Mesenchymal stem cell (in vitro differentiated cells and primary cell): ENCODE measurements around the gene UTS2R.
"Not testable (repeated sequence)": the region's sequence is repeated elsewhere in the genome, so short reads cannot be mapped to it uniquely, and the experiment has no call there.

ENCODE experiments used
- DNase-seq: peaks from one replicate; pipeline ENCODE4 v3.0.0-alpha.2; 2013
- H2AFZ ChIP-seq: one replicate; pipeline ENCODE4 v1.6.1; 2013; ENCODE audit warnings: low read depth, mild to moderate bottlenecking, control low read depth, inconsistent platforms, low read length, moderate library complexity
- H2AK5ac ChIP-seq: 2 replicates; pipeline ENCODE4 v1.6.1; 2013; ENCODE audit warnings: low read length, moderate library complexity, mild to moderate bottlenecking, inconsistent platforms; ENCODE audit not compliant: severe bottlenecking
- H2BK120ac ChIP-seq: one replicate; pipeline ENCODE4 v1.6.1; 2013; ENCODE audit warnings: low read depth, mild to moderate bottlenecking, inconsistent platforms, low read length, moderate library complexity
- H2BK12ac ChIP-seq, 2 experiments: one replicate each; pipeline ENCODE4 v1.6.1; 2013; ENCODE audit warnings: inconsistent platforms in 2 of 2, low read length in 2 of 2, mild to moderate bottlenecking in 2 of 2, moderate library complexity in 2 of 2, control low read depth in 1 of 2
- H2BK15ac ChIP-seq: one replicate; pipeline ENCODE4 v1.6.1; 2013; ENCODE audit warnings: mild to moderate bottlenecking, low read depth, inconsistent platforms; ENCODE audit not compliant: poor library complexity, severe bottlenecking
- H2BK5ac ChIP-seq: 2 replicates; pipeline ENCODE4 v1.6.1; 2013; ENCODE audit warnings: low read depth, mild to moderate bottlenecking, low read length, control low read depth, inconsistent platforms; ENCODE audit not compliant: poor library complexity, severe bottlenecking
- H3K14ac ChIP-seq, 2 experiments: one replicate each; pipeline ENCODE4 v1.6.1; 2013; ENCODE audit warnings: inconsistent platforms in 2 of 2, low read length in 2 of 2, control low read depth in 1 of 2, mild to moderate bottlenecking in 1 of 2, moderate library complexity in 1 of 2
- H3K18ac ChIP-seq, 2 experiments: one replicate each; pipeline ENCODE4 v1.6.1; 2013; ENCODE audit warnings: inconsistent platforms in 2 of 2, low read length in 2 of 2, control low read depth in 1 of 2, low read depth in 1 of 2, mild to moderate bottlenecking in 1 of 2
- H3K23ac ChIP-seq, 2 experiments: one replicate each; pipeline ENCODE4 v1.6.1; 2013; ENCODE audit warnings: inconsistent platforms in 2 of 2, low read length in 2 of 2, mild to moderate bottlenecking in 2 of 2, moderate library complexity in 2 of 2, control low read depth in 1 of 2
- H3K27ac ChIP-seq: 2 replicates; pipeline ENCODE4 v1.5.1; 2013; ENCODE audit warnings: mild to moderate bottlenecking, moderate library complexity, low read length, control low read depth, inconsistent platforms; ENCODE audit not compliant: poor library complexity, severe bottlenecking
- H3K27me3 ChIP-seq, 2 experiments: 2 replicates each; pipeline versions ENCODE4 v1.6.1 to v1.7.0; 2013; ENCODE audit warnings: low read length in 2 of 2, mild to moderate bottlenecking in 2 of 2, moderate library complexity in 2 of 2, control low read depth in 1 of 2, inconsistent platforms in 1 of 2; ENCODE audit not compliant: control insufficient read depth in 1 of 2, insufficient read depth in 1 of 2
- H3K36me3 ChIP-seq, 2 experiments: 2 replicates each; pipeline versions ENCODE4 v1.6.1 to v1.7.0; 2013; ENCODE audit warnings: low read length in 2 of 2, control low read depth in 1 of 2, inconsistent platforms in 1 of 2, low read depth in 1 of 2, mild to moderate bottlenecking in 1 of 2; ENCODE audit not compliant: insufficient read depth in 2 of 2, control insufficient read depth in 1 of 2
- H3K4ac ChIP-seq, 2 experiments: one replicate each; pipeline ENCODE4 v1.6.1; 2013; ENCODE audit warnings: inconsistent platforms in 2 of 2, low read length in 2 of 2, mild to moderate bottlenecking in 2 of 2, moderate library complexity in 2 of 2, control low read depth in 1 of 2, low read depth in 1 of 2
- H3K4me1 ChIP-seq: 2 replicates; pipeline ENCODE4 v1.6.1; 2013; ENCODE audit warnings: low read depth, low read length, control low read depth; ENCODE audit not compliant: control insufficient read depth, insufficient read depth
- H3K4me2 ChIP-seq: 2 replicates; pipeline ENCODE4 v1.6.1; 2013; ENCODE audit warnings: low read length, mild to moderate bottlenecking, inconsistent platforms; ENCODE audit not compliant: poor library complexity, severe bottlenecking
- H3K4me3 ChIP-seq, 2 experiments: 2 replicates each; pipeline versions ENCODE4 v1.5.1 to v1.7.0; 2013; ENCODE audit warnings: low read length in 2 of 2, mild to moderate bottlenecking in 2 of 2, control low read depth in 1 of 2, low read depth in 1 of 2; ENCODE audit not compliant: insufficient read depth in 1 of 2
- H3K79me1 ChIP-seq: replicated peaks from 2 replicates; pipeline ENCODE4 v1.6.1; 2013; ENCODE audit warnings: mild to moderate bottlenecking, control low read depth, low read length, inconsistent platforms; ENCODE audit not compliant: poor library complexity, severe bottlenecking
- H3K9ac ChIP-seq: 2 replicates; pipeline ENCODE4 v1.7.0; 2013; ENCODE audit warnings: mild to moderate bottlenecking, low read length, moderate library complexity
- H3K9me3 ChIP-seq: 2 replicates; pipeline ENCODE4 v1.7.0; 2013; ENCODE audit warnings: mild to moderate bottlenecking, low read length; ENCODE audit not compliant: control insufficient read depth
- H4K8ac ChIP-seq: one replicate; pipeline ENCODE4 v1.6.1; 2013; ENCODE audit warnings: inconsistent platforms, mild to moderate bottlenecking, low read length, moderate library complexity
- H4K91ac ChIP-seq: one replicate; pipeline ENCODE4 v1.6.1; 2013; ENCODE audit warnings: mild to moderate bottlenecking, low read length, inconsistent platforms
- WGBS: methylation state at CpG from one replicate; pipeline ENCODE4 v1.1.7; 2013; ENCODE audit warnings: mixed read lengths; 5-methylcytosine and 5-hydroxymethylcytosine counted together

The UTS2R gene

DNA sequence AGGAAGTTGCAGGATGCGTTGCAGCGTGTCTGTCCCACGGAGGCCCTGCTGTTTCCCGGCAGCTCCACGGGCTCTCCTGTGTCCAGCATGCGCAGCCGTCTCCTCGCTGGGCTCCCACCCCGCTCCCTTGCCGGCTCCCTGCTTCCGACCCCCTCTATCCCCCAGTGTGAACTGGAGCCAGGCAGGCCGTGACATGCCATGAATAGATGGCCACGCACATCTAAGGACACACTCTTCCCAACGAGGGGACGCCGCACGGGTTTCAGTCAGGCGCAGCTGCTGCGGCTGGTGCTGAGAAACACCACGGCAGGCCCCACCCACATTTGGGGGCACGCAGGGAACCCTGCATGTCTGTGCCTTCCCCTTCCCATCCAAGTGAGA lies 37.4 kb downstream of the UTS2R start:
- Histone ChIP-seq H3K4me1 (peaks cover 46% of the 10 kb centered on the region), H3K4ac (no peak overlapping the region), H3K27ac (no peak overlapping the region), H4K91ac (no peak overlapping the region), H3K18ac (no peak overlapping the region), H3K79me1 (peaks cover 18% of the 10 kb centered on the region), H3K27me3 (no peaks in the 10 kb centered on the region), H2BK15ac (no peak overlapping the region), H3K9ac (no peak overlapping the region), H3K23ac (no peak overlapping the region), H3K4me2 (no peak overlapping the region), H3K4me3 (no peak overlapping the region), H3K14ac (no peak overlapping the region), H2BK120ac (no peak overlapping the region), H2AK5ac (peak overlapping the region; percentile 17), H2BK5ac (no peak overlapping the region), H2BK12ac (no peak overlapping the region), H3K36me3 (peaks cover 17 to 33% of the 10 kb centered on the region in 2 experiments), H2AFZ (no peak overlapping the region), H3K9me3 (no peaks in the 10 kb centered on the region), H4K8ac (no peak overlapping the region)
- WGBS, result 94% methylated on average over 21 of the region's 21 CpGs
- DNase-seq, result no peak

DNA sequence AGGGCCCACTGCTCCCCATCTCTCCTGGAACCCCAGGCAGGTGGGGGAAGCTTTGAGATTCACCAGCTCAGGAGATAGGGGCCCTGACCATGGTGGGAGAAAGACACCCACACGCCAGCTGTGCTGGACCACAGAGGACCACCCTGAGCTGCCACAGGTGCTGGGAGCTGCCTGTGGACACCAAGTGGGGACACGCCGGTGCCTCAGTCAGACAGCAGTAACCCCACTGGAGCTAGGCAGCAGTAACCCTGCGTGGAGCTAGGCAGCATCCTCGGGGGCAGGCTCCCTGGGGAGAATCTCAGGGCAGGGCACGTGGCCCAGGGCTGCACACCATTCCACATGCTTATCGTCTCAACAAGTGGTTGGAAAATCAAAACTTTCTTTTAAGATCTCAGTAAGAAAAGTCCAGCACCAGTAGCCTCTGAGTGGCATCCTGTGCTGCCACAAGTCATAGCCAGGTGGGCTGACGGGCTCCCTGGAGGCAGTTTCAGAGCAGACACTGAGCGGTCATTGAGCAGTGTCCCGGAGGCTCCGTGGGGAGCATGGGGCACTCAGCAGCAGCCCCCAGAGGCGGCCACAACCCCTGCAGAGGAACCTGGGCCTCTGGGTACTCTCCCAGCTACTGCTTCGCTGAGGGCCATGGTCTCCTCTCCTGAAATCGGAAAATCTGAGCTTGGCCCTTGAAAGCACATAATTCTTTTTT lies 38.6 kb downstream of the UTS2R start:
- Histone ChIP-seq H3K23ac (no peak overlapping the region), H2AFZ (no peak overlapping the region), H2BK15ac (no peak overlapping the region), H3K4me1 (peaks cover 43% of the 10 kb centered on the region), H3K14ac (no peak overlapping the region), H2BK5ac (no peak overlapping the region), H3K27me3 (no peaks in the 10 kb centered on the region), H2AK5ac (peak overlapping the region; percentile 58), H3K4me3 (no peak overlapping the region), H3K36me3 (peaks cover 14 to 28% of the 10 kb centered on the region in 2 experiments), H2BK12ac (no peak overlapping the region), H3K4ac (no peak overlapping the region), H3K9ac (no peak overlapping the region), H3K4me2 (no peak overlapping the region), H3K18ac (no peak overlapping the region), H4K91ac (no peak overlapping the region), H3K27ac (no peak overlapping the region), H4K8ac (no peak overlapping the region), H3K79me1 (peaks cover 23% of the 10 kb centered on the region), H3K9me3 (no peaks in the 10 kb centered on the region), H2BK120ac (no peak overlapping the region)
- DNase-seq, result no peak
- 97% methylated on average over 12 of the region's 14 CpGs for WGBS

DNA sequence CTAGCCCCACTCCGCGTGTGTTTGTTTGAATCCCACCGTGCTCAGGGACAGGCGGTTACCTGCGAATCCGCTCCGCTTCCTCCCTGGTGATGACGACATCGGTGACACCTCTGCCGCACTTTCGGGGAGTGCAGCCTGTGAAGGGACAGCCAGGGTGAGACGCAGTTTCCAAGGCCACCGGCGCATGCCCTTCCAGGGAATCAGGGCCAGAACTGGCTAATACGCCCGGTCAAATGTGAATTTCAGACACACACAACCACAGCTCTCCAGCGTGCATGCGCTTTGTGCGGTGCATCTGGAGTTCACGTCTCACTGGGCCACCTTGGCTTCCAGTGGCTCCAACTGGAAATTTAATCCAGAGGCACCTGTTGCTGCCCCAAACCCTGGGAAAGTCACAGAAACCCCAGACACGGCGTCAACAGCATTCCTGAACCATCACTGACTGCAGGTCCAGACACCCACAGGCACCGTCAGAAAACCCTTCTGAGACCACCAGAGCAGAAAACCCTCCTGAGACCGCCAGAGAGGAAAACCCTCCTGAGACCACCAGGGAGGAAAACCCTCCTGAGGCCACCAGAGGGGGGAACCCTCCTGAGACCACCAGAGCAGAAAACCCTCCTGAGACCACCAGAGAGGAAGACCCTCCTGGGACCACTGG lies 40.0 kb downstream of the UTS2R start:
- H3K4me1 ChIP-seq, result peaks cover 41% of the 10 kb centered on the region
- H3K4me3 ChIP-seq, result no peak overlapping the region
- peaks cover 21% of the 10 kb centered on the region for H3K79me1 ChIP-seq
- no peak overlapping the region for H3K14ac ChIP-seq
- DNase-seq, result no peak
- no peak overlapping the region for H3K27ac ChIP-seq
- no peaks in the 10 kb centered on the region for H3K27me3 ChIP-seq
- H3K36me3 ChIP-seq, result peaks cover 12 to 23% of the 10 kb centered on the region in 2 experiments
- no peak overlapping the region for H4K91ac ChIP-seq
- no peak overlapping the region for H3K18ac ChIP-seq
- 96% methylated on average over 24 of the region's 24 CpGs for WGBS
- no peak overlapping the region for H2BK12ac ChIP-seq
- H3K9me3 ChIP-seq, result no peaks in the 10 kb centered on the region
- H3K9ac ChIP-seq, result no peak overlapping the region
- no peak overlapping the region for H2BK15ac ChIP-seq
- no peak overlapping the region for H3K4ac ChIP-seq
- no peak overlapping the region for H4K8ac ChIP-seq
- no peak overlapping the region for H2AFZ ChIP-seq
- H2BK120ac ChIP-seq, result no peak overlapping the region
- no peak overlapping the region for H3K23ac ChIP-seq
- no peak overlapping the region for H2AK5ac ChIP-seq
- H3K4me2 ChIP-seq, result no peak overlapping the region
- no peak overlapping the region for H2BK5ac ChIP-seq

DNA sequence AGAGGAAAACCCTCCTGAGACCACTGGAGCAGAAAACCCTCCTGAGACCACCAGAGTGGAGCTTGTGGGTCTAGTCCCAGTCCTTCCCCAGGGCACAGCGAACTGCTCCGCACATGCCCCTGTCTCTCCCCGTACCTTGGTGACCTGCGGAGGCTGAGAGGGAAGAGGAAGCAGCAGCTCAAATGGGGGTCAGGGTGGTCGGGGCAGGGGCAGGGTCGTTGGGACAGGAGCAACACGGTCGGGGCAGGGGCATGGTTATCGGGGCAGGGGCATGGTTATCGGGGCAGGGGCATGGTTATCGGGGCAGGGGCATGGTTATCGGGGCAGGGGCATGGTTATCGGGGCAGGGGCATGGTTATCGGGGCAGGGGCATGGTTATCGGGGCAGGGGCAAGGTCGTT lies 40.5 kb downstream of the UTS2R start:
- H3K9me3 ChIP-seq, H2BK5ac ChIP-seq, DNase-seq, H4K8ac ChIP-seq, H3K14ac ChIP-seq, H2BK12ac ChIP-seq, H2BK120ac ChIP-seq, H3K27me3 ChIP-seq, H3K27ac ChIP-seq, H2AFZ ChIP-seq, H4K91ac ChIP-seq, H2AK5ac ChIP-seq, H2BK15ac ChIP-seq, H3K4me2 ChIP-seq, H3K9ac ChIP-seq, H3K23ac ChIP-seq, H3K4me3 ChIP-seq, H3K4ac ChIP-seq, H3K18ac ChIP-seq: not testable (repeated sequence)
- peaks cover 12 to 23% of the 10 kb centered on the region in 2 experiments for H3K36me3 ChIP-seq
- WGBS, result 95% methylated on average over 16 of the region's 16 CpGs
- H3K79me1 ChIP-seq, result peaks cover 21% of the 10 kb centered on the region
- H3K4me1 ChIP-seq, result peaks cover 37% of the 10 kb centered on the region
